SK-N-SH treated with all-trans-retinoic acid at 6 μM for 48 hours (cell line): ENCODE results near the gene MANBA.
"Not testable (repeated sequence)": the region's sequence is repeated elsewhere in the genome, so short reads cannot be mapped to it uniquely, and the experiment has no call there.

Experiments
- ARNTL ChIP-seq: fragments of 450-650 bp; formaldehyde crosslinking; IDR thresholded peaks from 2 replicates; pipeline ENCODE4 v1.5.0; 2020; ENCODE audit warnings: low read depth, mild to moderate bottlenecking, moderate library complexity, borderline replicate concordance
- CSRNP3 ChIP-seq: fragments of 250-450 bp; sonication (Bioruptor Pico); IDR thresholded peaks from 2 replicates; pipeline ENCODE4 v1.5.1; 2021; ENCODE audit warnings: mild to moderate bottlenecking, moderate library complexity
- GLIS3 ChIP-seq: fragments of 250-450 bp; sonication (Bioruptor Pico); IDR thresholded peaks from 2 replicates; pipeline ENCODE4 v1.5.0; 2020; ENCODE audit warnings: mild to moderate bottlenecking, moderate library complexity
- PATZ1 ChIP-seq: fragments of 250-450 bp; sonication (Bioruptor Pico); IDR thresholded peaks from 2 replicates; pipeline ENCODE4 v1.8.0; 2020; ENCODE audit warnings: mild to moderate bottlenecking, moderate library complexity, borderline replicate concordance
- ZC3H10 ChIP-seq: fragments of 250-450 bp; sonication (Bioruptor Pico); IDR thresholded peaks from 2 replicates; pipeline ENCODE4 v1.5.1; 2021; ENCODE audit warnings: mild to moderate bottlenecking, moderate library complexity
- ZFP3 ChIP-seq: fragments of 250-450 bp; sonication (Bioruptor Pico); IDR thresholded peaks from 2 replicates; pipeline ENCODE4 v1.5.0; 2020; ENCODE audit warnings: mild to moderate bottlenecking, moderate library complexity
- ZNF70 ChIP-seq: fragments of 450-650 bp; formaldehyde crosslinking; IDR thresholded peaks from 2 replicates; pipeline ENCODE4 v1.5.0; 2020; ENCODE audit warnings: mild to moderate bottlenecking, moderate library complexity

- not testable (repeated sequence) for TF ChIP-seq ZNF70 (CRISPR knock-in tag); GLIS3 (CRISPR knock-in tag); ARNTL; PATZ1 (CRISPR knock-in tag); CSRNP3 (CRISPR knock-in tag); ZFP3 (CRISPR knock-in tag); ZC3H10
These were observed 31.3 kb downstream of the MANBA start for GRCh38 chr4:102729486-102729885.
